Activated CD8-positive, alpha-beta memory T cell treated with anti-CD3 and anti-CD28 coated beads, Interleukin-2, amount 50 U/mL, for 1 hour (primary cell): Measurements from ENCODE around the gene FLACC1.
"Not testable (repeated sequence)": the region's sequence is repeated elsewhere in the genome, so short reads cannot be mapped to it uniquely, and the experiment has no call there.

Experiments
- DNase-seq: peaks from one replicate; pipeline ENCODE4 v3.0.0-alpha.2; 2020; ENCODE audit errors: extremely low read depth

Gene FLACC1

DNA sequence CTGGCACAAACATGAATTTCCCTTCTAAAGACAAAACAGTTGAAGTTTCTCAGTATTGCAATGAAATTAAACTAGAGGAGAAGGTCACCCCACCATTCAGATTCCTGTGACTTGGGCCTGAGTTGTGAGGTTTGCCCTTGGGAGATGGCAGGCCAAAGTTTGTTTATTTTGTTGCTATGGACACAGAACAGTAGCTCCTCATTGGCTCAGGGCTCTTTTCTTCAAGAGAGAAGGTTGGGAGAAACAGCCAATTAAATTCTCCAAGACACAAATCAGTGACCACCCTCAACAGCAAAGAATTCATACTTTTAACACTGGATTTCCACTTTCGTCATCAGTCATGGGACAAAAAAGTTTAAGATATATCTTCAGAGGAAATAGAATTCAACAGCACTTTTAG lies at the start of gene FLACC1:
Gene FLACC1, minus strand, starts transcription at position 125 of the 400 bp plus-strand sequence. CDS start 5,941 bp downstream, outside the sequence.
- DNase-seq, result no peak

- no peak for DNase-seq
Observed at GRCh38 chr2:201406077-201406662, 49.0 kb upstream of the FLACC1 start.

DNA sequence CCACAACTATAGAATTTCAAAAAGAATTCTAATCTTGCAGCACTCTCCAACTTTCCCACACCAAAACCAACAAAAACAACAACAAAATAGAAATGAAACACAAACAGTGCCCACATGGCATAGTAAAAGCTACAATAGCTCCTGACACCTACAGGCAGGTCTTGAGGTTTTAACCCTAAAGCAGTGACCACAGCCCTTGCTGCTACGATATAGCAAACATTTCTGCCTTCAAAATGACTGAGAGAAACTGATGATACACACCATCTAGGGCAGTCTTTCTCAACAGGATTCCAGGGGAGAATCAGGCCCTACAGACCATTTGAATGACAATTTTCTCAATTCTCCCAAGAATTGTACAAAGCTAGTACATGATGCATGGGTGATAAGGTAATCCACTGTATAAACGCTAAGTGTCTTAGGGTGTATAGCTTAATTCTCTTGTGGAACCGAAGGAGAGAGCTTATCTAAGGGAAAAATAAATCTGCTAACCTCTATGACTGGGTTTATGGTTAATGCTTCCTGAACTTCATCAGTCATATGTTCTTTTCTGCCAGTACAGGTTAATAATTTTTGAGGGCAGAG lies 47.6 kb upstream of the FLACC1 start:
- DNase-seq, result no peak

DNA sequence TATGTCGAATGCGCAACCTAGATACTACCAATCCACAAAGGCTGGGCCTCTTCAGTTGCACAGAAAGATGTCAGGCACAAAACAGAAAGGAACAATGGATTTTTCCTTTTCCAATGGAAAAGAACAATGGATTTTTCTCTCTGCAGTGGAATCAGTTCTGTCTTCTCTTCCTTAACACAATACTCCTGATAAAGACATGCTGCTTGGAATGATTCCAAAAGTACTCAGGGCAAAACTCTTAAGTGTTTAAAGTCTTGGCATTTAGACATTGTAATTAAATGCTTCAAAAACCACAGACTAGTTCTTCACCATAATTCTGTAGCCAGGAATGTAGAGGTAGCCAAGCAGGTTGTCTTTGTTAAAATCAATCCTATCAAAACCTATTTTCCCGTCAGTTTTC lies 46.7 kb upstream of the FLACC1 start:
- DNase-seq, result no peak

DNA sequence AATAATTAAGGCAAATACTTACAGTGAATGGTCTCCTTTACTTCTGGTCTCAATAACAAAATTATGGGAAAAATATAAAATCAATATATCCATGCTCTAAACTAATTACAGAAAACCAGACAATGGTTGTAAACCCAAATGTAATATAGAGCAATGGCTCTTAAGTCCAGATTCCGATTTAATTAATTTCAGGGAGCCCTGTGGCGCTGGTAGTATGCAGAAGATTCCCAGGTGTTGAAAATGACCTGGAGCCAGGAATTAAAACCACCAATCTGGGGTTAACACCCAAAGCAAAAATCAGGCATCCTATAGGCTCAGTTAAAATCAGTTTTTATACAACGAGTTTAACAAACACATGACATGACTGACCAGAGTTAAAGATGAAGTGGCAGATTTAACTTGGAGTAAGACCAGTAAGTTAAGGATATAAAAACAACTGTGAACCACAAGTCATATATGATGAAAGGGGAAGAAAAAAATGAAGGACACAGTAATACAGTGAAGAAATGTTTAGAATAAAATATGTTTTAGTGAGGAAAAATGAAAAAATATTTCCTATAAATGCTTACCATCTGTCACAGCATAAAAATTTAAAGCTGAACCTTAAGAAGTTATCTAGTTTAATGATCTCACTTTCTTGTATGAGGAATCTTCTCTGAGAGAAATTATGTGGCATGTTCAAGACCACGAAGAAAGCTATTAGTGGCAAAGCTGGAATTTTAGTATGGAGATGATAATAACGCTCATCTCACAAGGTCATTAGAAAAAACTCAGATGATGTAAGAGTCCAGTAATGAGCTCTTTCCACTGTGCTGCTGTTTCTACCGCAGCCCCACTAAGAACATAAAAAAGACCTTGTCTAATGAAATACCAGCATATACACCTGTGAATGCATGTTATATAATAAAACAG lies 45.8 kb upstream of the FLACC1 start:
- no peak for DNase-seq

GRCh38 chr2:201401815-201402214 lies 44.7 kb upstream of the FLACC1 start:
- no peak for DNase-seq

DNA sequence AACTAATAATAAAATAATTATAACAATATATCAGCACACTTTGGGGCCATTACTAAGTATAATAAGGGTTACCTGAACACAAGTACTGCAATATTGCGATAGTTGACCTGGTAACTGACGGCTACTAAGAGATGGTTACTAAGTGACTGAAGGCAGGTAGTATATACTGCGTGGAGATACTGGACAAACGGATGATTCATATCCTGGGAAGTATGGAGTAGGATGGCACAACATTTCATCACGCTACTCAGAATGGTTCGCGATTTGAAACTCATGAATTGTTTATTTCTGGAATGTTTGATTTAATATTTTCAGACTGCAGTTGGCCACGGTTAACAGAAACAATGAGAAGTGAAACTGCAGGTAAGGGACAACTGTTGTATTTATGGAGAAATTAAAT lies 39.5 kb upstream of the FLACC1 start:
- DNase-seq, result no peak

DNA sequence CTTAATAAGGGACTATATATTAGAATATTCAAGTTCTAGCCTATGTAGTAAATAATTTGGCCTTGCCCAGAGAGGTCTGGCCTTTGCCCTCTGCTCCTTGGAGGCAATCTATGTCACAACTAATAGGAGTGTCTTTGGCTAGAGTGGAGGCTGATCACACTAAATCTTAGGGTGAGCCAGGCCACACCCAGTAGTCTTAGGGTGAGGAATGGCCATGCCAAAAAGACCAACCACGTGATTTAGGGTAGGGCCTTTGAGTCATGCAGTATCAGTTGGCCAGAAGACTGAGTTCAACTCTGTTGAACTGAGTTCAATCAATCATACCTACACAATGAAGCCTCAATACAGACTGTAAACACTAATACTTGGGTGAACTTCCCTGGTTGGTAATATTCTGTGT lies 26.0 kb upstream of the FLACC1 start:
- DNase-seq, result no peak

- DNase-seq, result no peak
Observed at GRCh38 chr2:201378496-201379397, 21.6 kb upstream of the FLACC1 start.

DNA sequence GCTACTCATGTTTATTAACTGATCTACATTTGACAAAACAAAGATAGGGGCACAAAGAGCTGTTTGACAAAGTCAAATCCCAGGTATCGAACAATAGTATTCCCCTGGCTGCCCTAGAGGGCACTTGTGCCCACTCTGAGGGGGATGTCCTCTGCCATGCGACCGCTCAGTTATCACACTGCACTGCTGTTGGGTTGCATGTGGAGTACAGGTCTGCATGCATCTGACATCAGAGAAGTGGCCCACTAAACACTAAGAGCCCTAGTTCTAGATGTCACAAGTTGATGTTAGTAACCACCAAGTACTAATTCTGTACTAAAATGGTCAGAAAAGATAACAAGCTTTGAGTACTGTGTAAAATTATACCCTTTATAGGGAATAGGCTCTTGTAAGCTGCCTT lies 20.1 kb upstream of the FLACC1 start:
- no peak for DNase-seq

DNA sequence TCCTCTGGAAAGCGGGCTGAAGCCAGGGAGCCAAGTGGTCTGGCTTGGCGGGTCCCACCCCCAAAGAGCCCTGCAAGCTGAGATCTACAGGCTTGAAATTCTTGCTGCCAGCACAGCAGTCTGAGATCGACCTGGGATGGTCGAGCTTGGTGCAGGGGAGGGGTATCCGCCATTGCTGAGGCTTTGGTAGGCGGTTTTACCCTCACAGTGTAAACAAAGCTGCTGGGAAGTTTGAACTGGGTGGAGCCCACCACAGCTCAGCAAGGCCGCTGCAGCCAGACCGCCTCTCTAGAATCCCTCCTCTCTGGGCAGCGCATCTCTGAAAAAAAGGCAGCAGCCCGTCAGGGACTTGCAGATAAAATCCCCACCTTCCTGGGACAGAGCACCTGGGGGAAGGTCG lies 12.6 kb upstream of the FLACC1 start:
- DNase-seq, result no peak

DNA sequence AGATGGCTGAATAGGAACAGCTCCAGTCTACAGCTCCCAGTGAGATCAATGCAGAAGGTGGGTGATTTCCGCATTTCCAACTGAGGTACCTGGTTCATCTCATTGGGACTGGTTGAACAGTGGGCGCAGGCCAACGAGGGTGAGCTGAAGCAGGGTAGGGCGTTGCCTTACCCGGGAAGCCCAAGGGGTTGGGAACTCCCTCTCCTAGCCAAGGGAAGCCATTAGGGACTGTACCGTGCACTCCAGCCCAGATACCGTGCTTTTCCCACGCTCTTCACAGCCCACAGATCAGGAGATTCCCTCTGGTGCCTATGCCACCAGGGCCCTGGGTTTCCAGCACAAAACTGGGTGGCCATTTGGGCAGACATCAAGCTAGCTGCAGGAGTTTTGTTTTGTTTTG lies 12.2 kb upstream of the FLACC1 start:
- DNase-seq, result not testable (repeated sequence)

- DNase-seq, result no peak
Observed at GRCh38 chr2:201366146-201366545, 9.0 kb upstream of the FLACC1 start.

- peak; percentile 10 for DNase-seq
Observed at GRCh38 chr2:201363857-201364560, 6.9 kb upstream of the FLACC1 start.

- DNase-seq, result no peak
Observed at GRCh38 chr2:201362396-201362795, 5.3 kb upstream of the FLACC1 start.

DNA sequence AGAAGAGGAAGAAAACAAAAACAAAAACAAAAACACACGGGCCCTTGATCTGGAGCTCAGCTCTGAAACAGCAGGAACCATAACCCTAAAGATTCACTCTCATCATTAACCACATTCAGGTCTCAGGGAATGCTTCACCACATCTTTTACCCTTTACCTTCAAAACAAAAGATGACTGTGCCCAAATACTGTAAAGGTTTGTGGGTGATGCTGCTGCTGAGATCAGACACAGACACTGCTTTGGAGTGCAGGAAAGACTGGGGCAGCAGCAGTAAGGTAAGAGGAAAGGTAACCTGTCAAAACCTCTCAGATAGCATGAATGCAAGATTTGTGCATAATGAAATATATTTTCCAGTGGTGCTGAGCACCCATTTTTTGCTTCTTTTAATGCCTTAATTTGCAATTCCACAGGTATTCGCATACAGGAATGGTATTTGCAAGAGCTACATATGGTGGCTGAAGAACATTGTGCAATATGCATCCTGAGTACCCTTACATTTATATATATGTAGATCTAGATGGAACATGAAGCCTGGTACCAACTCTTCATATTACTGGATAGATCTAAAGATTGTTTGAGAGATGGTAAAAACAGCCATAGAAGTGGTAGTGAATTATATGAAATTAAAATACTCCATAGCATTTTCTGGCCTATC lies 4.1 kb upstream of the FLACC1 start:
- DNase-seq, result no peak

DNA sequence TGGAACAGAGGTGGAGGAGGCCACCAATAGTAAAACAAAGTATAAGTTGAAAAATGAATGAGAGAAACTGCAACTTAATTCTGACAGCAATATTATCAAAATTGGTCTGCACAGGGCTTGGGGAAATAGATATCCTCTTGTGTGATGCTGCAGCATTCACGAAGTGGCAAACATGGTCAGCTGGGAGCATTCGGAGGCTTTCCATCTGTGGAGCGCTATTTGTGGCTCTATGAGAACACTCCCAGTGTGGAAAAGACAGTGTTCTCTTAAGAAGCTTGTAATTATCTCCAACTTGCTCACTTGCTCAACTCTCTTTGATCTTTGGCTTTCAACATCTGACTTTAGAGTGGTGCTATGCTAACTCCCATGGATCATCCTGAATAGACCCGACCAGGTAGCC lies 3.1 kb upstream of the FLACC1 start:
- DNase-seq, result no peak

GRCh38 chr2:201358684-201359083 lies 1.5 kb upstream of the FLACC1 start:
- DNase-seq, result no peak

GRCh38 chr2:201353116-201353515 lies 4.0 kb downstream of the FLACC1 start:
- no peak for DNase-seq

DNA sequence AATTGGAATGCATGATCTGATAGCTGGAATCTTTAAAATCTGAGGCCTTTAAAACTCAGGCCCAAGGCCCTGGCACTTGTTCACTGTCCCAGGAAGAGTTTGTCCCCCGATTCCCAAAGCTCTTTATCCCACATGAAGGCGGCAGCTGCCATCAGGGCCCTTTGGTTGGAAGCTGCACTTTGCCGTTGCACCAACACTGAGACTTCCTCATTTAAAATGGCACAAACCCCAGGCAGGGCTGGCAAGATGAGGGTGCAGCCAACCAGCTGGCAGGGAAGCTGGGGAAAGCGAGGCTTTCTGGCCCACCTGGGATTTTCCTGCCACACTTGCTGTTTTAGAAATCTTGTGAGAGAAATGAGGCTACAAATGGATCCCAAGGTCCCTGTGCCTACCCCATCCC lies 6.3 kb downstream of the FLACC1 start:
- no peak for DNase-seq

DNA sequence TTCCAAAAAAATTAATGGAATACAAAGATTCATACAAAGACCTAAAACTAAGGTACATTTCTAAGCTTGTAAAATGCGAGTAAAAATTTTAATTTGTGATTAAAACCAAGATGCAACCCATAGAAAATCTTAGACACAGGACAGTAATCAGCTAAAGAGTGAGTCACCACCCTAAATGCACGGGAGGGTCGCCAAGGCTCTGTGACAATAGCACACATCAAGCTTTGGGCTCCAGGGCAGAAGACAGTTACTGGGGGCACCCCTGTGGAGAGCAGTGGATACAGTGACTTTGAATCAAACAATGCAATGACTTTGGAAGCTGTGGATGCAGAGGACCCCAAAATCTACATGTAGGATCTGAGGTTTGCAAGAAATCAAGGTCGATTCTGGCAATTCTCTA lies 7.5 kb downstream of the FLACC1 start:
- DNase-seq, result no peak
